ENCODE measurements around the gene MEG3.

MEG3 gene

DNA sequence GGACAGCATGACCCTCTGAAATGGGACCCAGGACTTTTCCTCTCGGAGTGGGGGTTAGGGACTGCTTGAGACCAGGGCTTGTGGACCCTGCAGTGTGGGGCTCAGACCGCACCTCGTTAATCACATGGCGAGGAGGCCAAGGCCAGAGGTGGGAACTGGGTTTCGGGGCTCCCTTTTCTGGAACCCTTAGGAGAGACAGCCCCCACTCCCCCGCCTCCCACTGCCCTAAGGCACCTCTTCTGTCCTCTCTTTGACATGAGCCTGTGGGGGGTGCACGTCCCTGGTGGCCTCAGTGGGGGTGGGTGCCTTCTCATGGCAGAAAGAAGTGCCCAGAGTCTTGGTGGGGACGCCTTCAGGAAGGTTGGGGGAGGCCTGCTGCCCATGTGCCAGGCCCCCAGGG lies 53.3 kb downstream of the MEG3 start:
- TF ChIP-seq, protein P1, sequence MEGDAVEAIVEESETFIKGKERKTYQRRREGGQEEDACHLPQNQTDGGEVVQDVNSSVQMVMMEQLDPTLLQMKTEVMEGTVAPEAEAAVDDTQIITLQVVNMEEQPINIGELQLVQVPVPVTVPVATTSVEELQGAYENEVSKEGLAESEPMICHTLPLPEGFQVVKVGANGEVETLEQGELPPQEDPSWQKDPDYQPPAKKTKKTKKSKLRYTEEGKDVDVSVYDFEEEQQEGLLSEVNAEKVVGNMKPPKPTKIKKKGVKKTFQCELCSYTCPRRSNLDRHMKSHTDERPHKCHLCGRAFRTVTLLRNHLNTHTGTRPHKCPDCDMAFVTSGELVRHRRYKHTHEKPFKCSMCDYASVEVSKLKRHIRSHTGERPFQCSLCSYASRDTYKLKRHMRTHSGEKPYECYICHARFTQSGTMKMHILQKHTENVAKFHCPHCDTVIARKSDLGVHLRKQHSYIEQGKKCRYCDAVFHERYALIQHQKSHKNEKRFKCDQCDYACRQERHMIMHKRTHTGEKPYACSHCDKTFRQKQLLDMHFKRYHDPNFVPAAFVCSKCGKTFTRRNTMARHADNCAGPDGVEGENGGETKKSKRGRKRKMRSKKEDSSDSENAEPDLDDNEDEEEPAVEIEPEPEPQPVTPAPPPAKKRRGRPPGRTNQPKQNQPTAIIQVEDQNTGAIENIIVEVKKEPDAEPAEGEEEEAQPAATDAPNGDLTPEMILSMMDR (conservative IDR thresholded peaks at IDR 0.05; ENCODE audit: low read depth, low read length), result no peak
- H3K4me3 ChIP-seq (ENCODE audit: low read length), result no peak overlapping the region
- no peak for DNase-seq (ENCODE audit: low read depth)

DNA sequence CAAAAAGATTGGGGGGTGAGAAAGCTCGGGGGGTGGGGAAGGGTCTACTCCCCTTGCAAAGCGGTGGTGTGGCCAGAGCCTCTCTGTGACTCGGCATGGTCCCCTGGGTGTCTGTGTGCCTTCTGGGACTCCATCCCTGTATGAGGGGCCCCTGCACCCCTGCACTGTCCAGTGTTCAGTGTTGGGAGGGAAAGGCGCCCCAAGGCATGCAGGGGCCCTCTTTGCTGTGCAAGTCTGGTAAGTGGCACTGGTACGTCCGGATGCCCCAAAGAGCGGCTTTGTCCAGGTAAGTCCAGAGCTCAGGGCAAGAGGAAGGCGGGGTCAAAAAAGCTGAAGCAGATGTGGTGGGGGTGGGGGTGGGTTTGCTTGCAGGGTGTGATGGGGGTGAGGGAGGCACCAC lies 53.9 kb downstream of the MEG3 start:
- TF ChIP-seq, protein P1 (conservative IDR thresholded peaks at IDR 0.05; ENCODE audit: low read depth, low read length), result no peak
- H3K4me3 ChIP-seq (ENCODE audit: low read length), result no peak overlapping the region
- DNase-seq (ENCODE audit: low read depth), result no peak

- no peak for DNase-seq (ENCODE audit: low read depth)
- no peak overlapping the region for H3K4me3 ChIP-seq (ENCODE audit: low read length)
- TF ChIP-seq, protein P1 (conservative IDR thresholded peaks at IDR 0.05; ENCODE audit: low read depth, low read length), result no peak
These were observed 54.6 kb downstream of the MEG3 start for GRCh38 chr14:100880271-100881101.

- DNase-seq (ENCODE audit: low read depth), result no peak
- H3K4me3 ChIP-seq (ENCODE audit: low read length), result no peak overlapping the region
- TF ChIP-seq, protein P1 (conservative IDR thresholded peaks at IDR 0.05; ENCODE audit: low read depth, low read length), result no peak
These were observed 55.5 kb downstream of the MEG3 start for GRCh38 chr14:100881211-100882025.

DNA sequence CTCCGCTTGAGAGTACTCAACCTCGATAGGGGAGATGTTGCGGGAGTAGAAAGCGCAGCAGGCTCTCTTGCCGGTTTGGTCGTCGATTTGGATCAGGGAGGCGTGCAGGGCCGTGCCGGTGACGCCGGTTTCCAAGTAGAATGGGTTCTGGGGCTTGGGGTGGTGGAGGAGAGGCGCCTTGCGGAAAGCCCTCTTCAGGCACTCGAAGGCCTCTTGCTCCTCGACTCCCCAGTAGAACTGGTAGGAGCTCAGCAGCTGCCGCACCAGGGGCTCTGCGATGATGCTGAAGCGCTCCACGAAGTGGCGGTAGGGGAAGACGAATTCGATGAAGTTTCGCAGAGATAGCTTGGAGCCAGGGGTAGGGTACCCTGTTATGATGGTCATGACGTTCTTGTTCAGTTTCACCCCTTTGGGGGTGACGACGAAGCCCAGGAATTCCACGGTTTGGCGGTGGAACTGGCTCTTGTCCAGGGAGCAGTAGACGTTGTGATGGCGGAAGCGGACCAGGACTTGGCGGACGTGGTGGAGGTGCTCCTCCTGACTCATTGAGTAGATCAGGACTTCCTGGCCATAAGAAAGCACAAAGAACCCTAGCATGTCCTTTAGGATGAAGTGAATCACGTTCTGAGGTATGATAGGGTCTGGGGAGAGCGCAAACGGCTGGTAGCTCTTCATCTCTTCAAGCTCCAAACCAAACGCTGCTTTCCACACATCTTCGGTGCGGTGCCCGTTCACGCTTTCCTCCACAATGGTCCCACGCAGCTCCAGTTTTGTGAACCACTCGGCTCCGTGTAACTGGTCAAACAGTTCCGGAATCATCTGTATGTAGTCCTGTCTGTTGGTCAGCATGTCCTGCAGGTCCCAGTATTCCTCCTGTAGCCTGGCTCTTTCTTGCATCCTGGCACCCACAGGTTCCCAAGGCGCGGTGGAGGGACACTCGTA lies 56.4 kb downstream of the MEG3 start:
- TF ChIP-seq, protein P1 (conservative IDR thresholded peaks at IDR 0.05; ENCODE audit: low read depth, low read length), result no peak
- H3K4me3 ChIP-seq (ENCODE audit: low read length), result no peak overlapping the region
- DNase-seq (ENCODE audit: low read depth), result no peak

DNA sequence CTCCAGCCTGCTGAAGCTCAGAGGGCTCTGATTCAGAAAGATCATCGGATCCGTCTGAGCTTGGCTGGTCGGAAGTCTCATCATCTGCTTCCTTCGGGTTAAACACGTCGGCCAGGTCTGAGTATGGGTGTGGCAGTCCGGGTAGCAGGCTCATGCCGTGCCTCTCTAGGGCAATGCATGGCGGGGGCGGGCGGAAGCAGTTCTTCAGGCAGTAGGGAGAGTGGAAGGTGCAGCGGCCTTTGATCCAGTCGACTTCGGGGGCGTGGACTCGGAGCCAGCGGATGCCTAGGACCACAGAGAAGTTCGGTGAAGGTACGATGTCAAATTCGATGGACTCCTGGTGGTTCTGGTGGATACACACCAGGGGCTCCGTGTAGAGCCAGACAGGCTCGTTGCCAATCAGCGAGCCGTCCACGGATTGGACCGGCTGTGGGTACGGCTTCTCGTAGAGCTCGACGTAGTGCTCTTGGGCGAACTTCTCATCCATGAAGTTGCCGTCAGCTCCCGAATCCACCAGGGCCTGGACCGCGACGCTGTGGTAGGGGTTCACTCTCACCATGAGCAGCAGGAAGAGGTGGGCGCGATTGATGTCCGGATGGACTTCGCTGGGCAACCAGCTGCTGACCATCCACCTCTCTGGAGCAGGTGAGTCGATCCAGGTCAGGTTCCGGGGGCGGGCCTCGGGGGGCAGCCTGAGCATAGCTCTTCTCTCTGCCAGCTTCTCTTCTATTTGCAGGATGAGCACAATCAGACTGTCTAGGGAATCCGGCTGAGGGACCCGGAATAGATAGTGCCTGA lies 57.3 kb downstream of the MEG3 start:
- TF ChIP-seq, protein P1 (conservative IDR thresholded peaks at IDR 0.05; ENCODE audit: low read depth, low read length), result no peak
- no peak overlapping the region for H3K4me3 ChIP-seq (ENCODE audit: low read length)
- no peak for DNase-seq (ENCODE audit: low read depth)

All from retinal pigment epithelial cell (primary cell).